Neural cell (in vitro differentiated cells): ENCODE measurements around the gene HACD3. TPM values are rescaled to one million over a fixed set of nuclear protein-coding genes. Genes with fewer than 3 reads are reported as not detected.
"Not testable (repeated sequence)": the region's sequence is repeated elsewhere in the genome, so short reads cannot be mapped to it uniquely, and the experiment has no call there.

Experiments
- H2AFZ ChIP-seq: fragments of 200-600, 300-800 bp; sonication (generic), shearing (Covaris generic); 2 replicates; pipeline ENCODE4 v1.6.0; 2014; ENCODE audit warnings: low read depth, mild to moderate bottlenecking, antibody characterized with exemption, low read length, moderate library complexity
- H3F3A ChIP-seq: fragments of 200-600 bp; shearing (Covaris generic); 2 replicates; pipeline ENCODE4 v1.6.1; 2016; ENCODE audit warnings: mild to moderate bottlenecking, moderate library complexity, mixed read lengths, antibody characterized with exemption, low read length; ENCODE audit not compliant: insufficient read depth, poor library complexity, severe bottlenecking
- H3K27ac ChIP-seq: fragments of 200-600, 300-800 bp; sonication (generic), shearing (Covaris generic); 2 replicates; pipeline ENCODE4 v1.5.1; 2014; ENCODE audit warnings: mild to moderate bottlenecking, low read length, moderate library complexity
- H3K27me3 ChIP-seq: fragments of 300-800, 200-600 bp; sonication (generic), shearing (Covaris generic); 2 replicates; pipeline ENCODE4 v1.6.0; 2014; ENCODE audit warnings: mild to moderate bottlenecking, low read depth, low read length, moderate library complexity; ENCODE audit not compliant: insufficient read depth
- H3K36me3 ChIP-seq: fragments of 300-800, 200-600 bp; sonication (generic), shearing (Covaris generic); 2 replicates; pipeline ENCODE4 v1.5.1; 2014; ENCODE audit warnings: mild to moderate bottlenecking, antibody characterized with exemption, low read length, moderate library complexity; ENCODE audit not compliant: insufficient read depth
- H3K4me2 ChIP-seq: fragments of 300-800, 200-600 bp; sonication (generic), shearing (Covaris generic); 2 replicates; pipeline ENCODE4 v1.6.0; 2014; ENCODE audit warnings: mild to moderate bottlenecking, low read length
- H3K4me3 ChIP-seq: fragments of 300-800, 200-600 bp; sonication (generic), shearing (Covaris generic); 2 replicates; pipeline ENCODE4 v1.5.1; 2014; ENCODE audit warnings: mild to moderate bottlenecking, low read length, moderate library complexity
- H3K79me2 ChIP-seq: fragments of 200-600 bp; shearing (Covaris generic); replicated peaks from 2 replicates; pipeline ENCODE4 v1.6.0; 2014; ENCODE audit warnings: mild to moderate bottlenecking, low read length, moderate library complexity; ENCODE audit not compliant: insufficient read depth
- H3K9ac ChIP-seq: fragments of 300-800, 200-600 bp; sonication (generic), shearing (Covaris generic); 2 replicates; pipeline ENCODE4 v1.6.1; 2016; ENCODE audit warnings: mild to moderate bottlenecking, low read length, mixed read lengths
- H3K9me2 ChIP-seq: fragments of 200-600 bp; shearing (Covaris generic); 2 replicates; pipeline ENCODE4 v1.6.1; 2016; ENCODE audit warnings: mild to moderate bottlenecking, low read length, mixed read lengths; ENCODE audit not compliant: insufficient read depth
- H3K9me3 ChIP-seq: fragments of 200-600, 300-800 bp; sonication (generic), shearing (Covaris generic); 2 replicates; pipeline ENCODE4 v1.6.1; 2016; ENCODE audit warnings: mild to moderate bottlenecking, mixed run types, low read length, moderate library complexity, mixed read lengths
- H4K20me1 ChIP-seq: fragments of 200-600 bp; shearing (Covaris generic); 2 replicates; pipeline ENCODE4 v1.6.1; 2016; ENCODE audit warnings: mild to moderate bottlenecking, mixed run types; ENCODE audit not compliant: insufficient read depth
- EP300 ChIP-seq: fragments of 450-650 bp; conservative IDR thresholded peaks from 2 replicates; pipeline ENCODE4 v1.6.1; 2014; ENCODE audit warnings: antibody characterized with exemption, mild to moderate bottlenecking, moderate library complexity; ENCODE audit not compliant: poor library complexity, severe bottlenecking
- EZH2 ChIP-seq: fragments of 200-600, 300-800 bp; shearing (Covaris generic), sonication (generic); IDR thresholded peaks from 2 replicates; pipeline ENCODE4 v1.6.1; 2014; ENCODE audit warnings: antibody characterized with exemption, low read length, borderline replicate concordance, mild to moderate bottlenecking; ENCODE audit not compliant: insufficient read depth, poor library complexity, severe bottlenecking
- MXI1 ChIP-seq: fragments of 450-650 bp; conservative IDR thresholded peaks from 2 replicates; pipeline ENCODE4 v1.6.1; 2014; ENCODE audit warnings: antibody characterized with exemption, mild to moderate bottlenecking; ENCODE audit not compliant: poor library complexity, severe bottlenecking
- POLR2AphosphoS5 ChIP-seq: IDR thresholded peaks from 2 replicates; pipeline ENCODE4 v1.6.1; 2012
- RAD21 ChIP-seq: fragments of 450-650 bp; conservative IDR thresholded peaks from 2 replicates; pipeline ENCODE4 v1.6.1; 2014; ENCODE audit warnings: antibody characterized with exemption, mild to moderate bottlenecking, moderate library complexity
- SMC3 ChIP-seq: fragments of 450-650 bp; conservative IDR thresholded peaks from 2 replicates; pipeline ENCODE4 v1.6.1; 2014; ENCODE audit warnings: antibody characterized with exemption, mild to moderate bottlenecking, moderate library complexity; ENCODE audit not compliant: poor library complexity
- TAF1 ChIP-seq: IDR thresholded peaks from 2 replicates; pipeline ENCODE4 v1.6.1; 2012; ENCODE audit warnings: low read depth
- polyA plus RNA-seq: library from polyadenylated mRNA; depleted of rRNA; stranded (reverse); fragments of >200 nt; gene quantifications from 2 replicates; pipeline ENCODE4 v1.2.3, GENCODE V29; 2014
- TF ChIP-seq, protein P1 (sequence below): fragments of 450-650 bp; IDR thresholded peaks from 2 replicates; pipeline ENCODE4 v1.5.1; 2014; ENCODE audit warnings: antibody characterized with exemption, mild to moderate bottlenecking, moderate library complexity; ENCODE audit not compliant: poor library complexity, severe bottlenecking
- TF ChIP-seq, protein P2 (sequence below): IDR thresholded peaks from 2 replicates; pipeline ENCODE4 v1.6.1; 2012; ENCODE audit warnings: borderline replicate concordance

HACD3 gene
- polyA plus RNA-seq, 1 donor from 2014 or later = 177 TPM

DNA sequence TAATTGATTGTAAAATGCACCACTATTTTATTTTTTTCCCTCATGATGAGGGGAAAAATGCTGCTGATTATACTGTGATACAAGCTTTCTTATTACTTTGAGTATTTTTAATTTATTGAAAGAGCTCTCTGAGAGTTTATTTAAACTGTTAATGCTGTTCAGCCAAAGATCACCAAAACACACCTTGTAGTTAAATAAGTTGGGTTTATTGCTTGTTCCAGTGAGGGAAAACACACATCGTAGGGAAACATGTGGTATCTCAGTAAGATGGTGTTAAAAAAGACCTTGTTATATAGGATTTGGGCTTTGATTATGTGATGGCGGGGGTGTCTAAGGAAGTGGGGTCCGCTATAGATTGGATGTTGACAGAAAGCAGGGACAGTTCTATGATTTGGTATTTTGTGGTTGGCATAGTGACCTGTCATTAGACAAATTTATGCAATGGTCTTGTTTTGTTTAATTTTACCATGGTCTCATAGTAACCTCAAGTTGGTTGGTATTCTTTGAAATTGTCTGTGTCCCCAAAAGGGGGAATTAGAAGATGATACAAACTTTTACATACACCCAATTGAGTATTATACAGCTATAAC is 11.1 kb downstream of the HACD3 start:
- Histone ChIP-seq H3K9me2 (no peaks in the 10 kb centered on the region), H3K36me3 (no peaks in the 10 kb centered on the region), H3K9ac (no peak overlapping the region), H3K27me3 (no peaks in the 10 kb centered on the region), H4K20me1 (no peaks in the 10 kb centered on the region), H3K27ac (no peak overlapping the region), H3F3A (no peaks in the 10 kb centered on the region), H3K9me3 (no peaks in the 10 kb centered on the region), H2AFZ (no peak overlapping the region), H3K79me2 (peaks cover 88% of the 10 kb centered on the region), H3K4me2 (no peak overlapping the region), H3K4me3 (no peak overlapping the region)
- TF ChIP-seq EZH2 = no peak
- TF ChIP-seq, protein P1, sequence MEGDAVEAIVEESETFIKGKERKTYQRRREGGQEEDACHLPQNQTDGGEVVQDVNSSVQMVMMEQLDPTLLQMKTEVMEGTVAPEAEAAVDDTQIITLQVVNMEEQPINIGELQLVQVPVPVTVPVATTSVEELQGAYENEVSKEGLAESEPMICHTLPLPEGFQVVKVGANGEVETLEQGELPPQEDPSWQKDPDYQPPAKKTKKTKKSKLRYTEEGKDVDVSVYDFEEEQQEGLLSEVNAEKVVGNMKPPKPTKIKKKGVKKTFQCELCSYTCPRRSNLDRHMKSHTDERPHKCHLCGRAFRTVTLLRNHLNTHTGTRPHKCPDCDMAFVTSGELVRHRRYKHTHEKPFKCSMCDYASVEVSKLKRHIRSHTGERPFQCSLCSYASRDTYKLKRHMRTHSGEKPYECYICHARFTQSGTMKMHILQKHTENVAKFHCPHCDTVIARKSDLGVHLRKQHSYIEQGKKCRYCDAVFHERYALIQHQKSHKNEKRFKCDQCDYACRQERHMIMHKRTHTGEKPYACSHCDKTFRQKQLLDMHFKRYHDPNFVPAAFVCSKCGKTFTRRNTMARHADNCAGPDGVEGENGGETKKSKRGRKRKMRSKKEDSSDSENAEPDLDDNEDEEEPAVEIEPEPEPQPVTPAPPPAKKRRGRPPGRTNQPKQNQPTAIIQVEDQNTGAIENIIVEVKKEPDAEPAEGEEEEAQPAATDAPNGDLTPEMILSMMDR = no peak
- no peak for TF ChIP-seq POLR2AphosphoS5
- no peak for TF ChIP-seq MXI1
- no peak for TF ChIP-seq TAF1
- TF ChIP-seq RAD21 = no peak
- TF ChIP-seq EP300 = no peak
- TF ChIP-seq SMC3 = no peak
- TF ChIP-seq, protein P2, sequence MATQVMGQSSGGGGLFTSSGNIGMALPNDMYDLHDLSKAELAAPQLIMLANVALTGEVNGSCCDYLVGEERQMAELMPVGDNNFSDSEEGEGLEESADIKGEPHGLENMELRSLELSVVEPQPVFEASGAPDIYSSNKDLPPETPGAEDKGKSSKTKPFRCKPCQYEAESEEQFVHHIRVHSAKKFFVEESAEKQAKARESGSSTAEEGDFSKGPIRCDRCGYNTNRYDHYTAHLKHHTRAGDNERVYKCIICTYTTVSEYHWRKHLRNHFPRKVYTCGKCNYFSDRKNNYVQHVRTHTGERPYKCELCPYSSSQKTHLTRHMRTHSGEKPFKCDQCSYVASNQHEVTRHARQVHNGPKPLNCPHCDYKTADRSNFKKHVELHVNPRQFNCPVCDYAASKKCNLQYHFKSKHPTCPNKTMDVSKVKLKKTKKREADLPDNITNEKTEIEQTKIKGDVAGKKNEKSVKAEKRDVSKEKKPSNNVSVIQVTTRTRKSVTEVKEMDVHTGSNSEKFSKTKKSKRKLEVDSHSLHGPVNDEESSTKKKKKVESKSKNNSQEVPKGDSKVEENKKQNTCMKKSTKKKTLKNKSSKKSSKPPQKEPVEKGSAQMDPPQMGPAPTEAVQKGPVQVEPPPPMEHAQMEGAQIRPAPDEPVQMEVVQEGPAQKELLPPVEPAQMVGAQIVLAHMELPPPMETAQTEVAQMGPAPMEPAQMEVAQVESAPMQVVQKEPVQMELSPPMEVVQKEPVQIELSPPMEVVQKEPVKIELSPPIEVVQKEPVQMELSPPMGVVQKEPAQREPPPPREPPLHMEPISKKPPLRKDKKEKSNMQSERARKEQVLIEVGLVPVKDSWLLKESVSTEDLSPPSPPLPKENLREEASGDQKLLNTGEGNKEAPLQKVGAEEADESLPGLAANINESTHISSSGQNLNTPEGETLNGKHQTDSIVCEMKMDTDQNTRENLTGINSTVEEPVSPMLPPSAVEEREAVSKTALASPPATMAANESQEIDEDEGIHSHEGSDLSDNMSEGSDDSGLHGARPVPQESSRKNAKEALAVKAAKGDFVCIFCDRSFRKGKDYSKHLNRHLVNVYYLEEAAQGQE = no peak

DNA sequence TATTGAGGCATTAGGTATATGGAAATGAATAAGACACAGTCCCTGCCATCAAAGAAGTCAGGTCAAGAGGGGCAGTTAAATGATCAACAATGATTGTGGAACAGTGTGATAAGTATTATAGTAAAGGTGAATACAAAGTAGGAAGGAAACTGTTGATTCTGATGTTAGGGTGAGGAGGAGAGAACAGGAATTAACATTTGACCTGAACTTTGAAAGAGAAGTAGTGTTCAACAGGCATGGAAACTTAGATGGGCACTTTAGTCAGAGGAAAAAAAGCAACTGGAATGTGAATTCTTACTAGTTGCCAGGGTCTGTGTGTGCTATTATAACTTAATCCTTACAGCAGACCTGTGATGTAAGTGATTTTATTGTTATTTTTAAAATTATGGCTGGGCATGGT is 17.6 kb downstream of the HACD3 start:
- Histone ChIP-seq H3K9me3 (no peaks in the 10 kb centered on the region), H3K4me2 (no peak overlapping the region), H3K79me2 (peaks cover 78% of the 10 kb centered on the region), H2AFZ (no peak overlapping the region), H3K9ac (no peak overlapping the region), H3K9me2 (no peaks in the 10 kb centered on the region), H3K36me3 (no peaks in the 10 kb centered on the region), H3K27me3 (no peaks in the 10 kb centered on the region), H3K27ac (no peak overlapping the region), H3K4me3 (no peak overlapping the region), H3F3A (no peaks in the 10 kb centered on the region), H4K20me1 (no peaks in the 10 kb centered on the region)
- TF ChIP-seq SMC3 = no peak
- TF ChIP-seq EZH2 = no peak
- TF ChIP-seq, protein P2 = no peak
- TF ChIP-seq EP300 = no peak
- TF ChIP-seq TAF1 = no peak

DNA sequence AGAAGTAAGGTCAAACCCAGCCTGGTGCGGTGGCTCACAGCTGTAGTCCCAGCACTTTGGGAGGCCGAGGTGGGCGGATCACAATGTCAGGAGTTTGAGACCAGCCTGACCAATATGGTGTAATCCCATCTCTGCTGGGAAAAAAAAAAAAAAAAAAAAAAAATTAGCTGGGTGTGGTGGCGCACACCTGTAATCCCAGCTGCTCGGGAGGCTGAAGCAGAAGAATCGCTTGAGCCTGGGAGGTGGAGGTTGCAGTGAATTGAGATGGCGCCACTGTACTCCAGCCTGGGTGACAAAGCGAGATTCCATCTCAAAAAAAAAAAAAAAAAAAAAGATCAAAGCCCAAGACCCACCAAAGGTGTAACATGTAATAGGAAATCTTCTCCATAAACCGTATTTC is 19.0 kb downstream of the HACD3 start:
- not testable (repeated sequence) for H4K20me1 ChIP-seq, H3K9me3 ChIP-seq, H3K9ac ChIP-seq, H3K9me2 ChIP-seq, H3K4me2 ChIP-seq, H3K36me3 ChIP-seq, H3K4me3 ChIP-seq, H2AFZ ChIP-seq, H3F3A ChIP-seq, H3K27me3 ChIP-seq, H3K27ac ChIP-seq
- peaks cover 72% of the 10 kb centered on the region for H3K79me2 ChIP-seq
